Endothelial cell of umbilical vein (primary cell): ENCODE data around the gene DDRGK1. TPM values are rescaled to one million over a fixed set of nuclear protein-coding genes. Genes with fewer than 3 reads are reported as not detected.

Experiments
- BruUV-seq: library from RNA; stranded (reverse); fragments of 400-500 nt; replicated peaks from 2 replicates; lab custom pipeline; 2021; lab: Mats Ljungman, UMichigan
- CTCF ChIA-PET: fragments of 300-600, 350-600 bp; sonication (Branson Sonifier 250); formaldehyde crosslinking; loops from one replicate; lab custom pipeline; 2021; ENCODE audit warnings: antibody characterized with exemption, inconsistent platforms; lab: Charles Lee
- POLR2A ChIA-PET: fragments of 300-600, 350-600 bp; sonication (Branson Sonifier 250); formaldehyde crosslinking; loops from one replicate; lab custom pipeline; 2021; ENCODE audit warnings: antibody characterized with exemption, inconsistent platforms; lab: Charles Lee
- DNase-seq: peaks from one replicate; pipeline ENCODE4 v3.0.0-alpha.2; 2011; ENCODE audit warnings: low read depth, low spot score
- FAIRE-seq: peaks from 2 replicates; lab custom pipeline; 2011; peaks lifted over from hg19 to GRCh38; lab: Jason Lieb, UNC
- H2AFZ ChIP-seq: 2 replicates; pipeline ENCODE4 v1.6.0; 2012; ENCODE audit warnings: low read depth, low read length, control low read depth, inconsistent platforms
- H3K27ac ChIP-seq: 2 replicates; pipeline ENCODE4 v1.5.1; 2011; ENCODE audit warnings: low read depth, mild to moderate bottlenecking, control low read depth, low read length, moderate library complexity; ENCODE audit not compliant: insufficient read depth
- H3K27me3 ChIP-seq, 2 experiments: 2 replicates each; pipeline versions ENCODE4 v1.6.0 to v1.6.1; 2011; ENCODE audit warnings: low read length in 2 of 2, mixed read lengths in 1 of 2; ENCODE audit not compliant: control insufficient read depth in 2 of 2, insufficient read depth in 2 of 2
- H3K36me3 ChIP-seq, 2 experiments: 2 replicates in 1 of 2; 3 replicates in 1 of 2; pipeline ENCODE4 v1.5.1; 2011; ENCODE audit warnings: low read length in 2 of 2, mild to moderate bottlenecking in 1 of 2, moderate library complexity in 1 of 2; ENCODE audit not compliant: control insufficient read depth in 2 of 2, insufficient read depth in 2 of 2; ENCODE audit errors: extremely low read depth in 1 of 2
- H3K4me1 ChIP-seq: 3 replicates; pipeline ENCODE4 v1.5.1; 2011; ENCODE audit warnings: mild to moderate bottlenecking, low read length; ENCODE audit not compliant: control insufficient read depth, insufficient read depth; ENCODE audit errors: extremely low read depth
- H3K4me2 ChIP-seq: 2 replicates; pipeline ENCODE4 v1.6.1; 2011; ENCODE audit warnings: low read length, control low read depth, mixed read lengths; ENCODE audit not compliant: insufficient read depth
- H3K4me3 ChIP-seq, 3 experiments: fragments of 200-600 bp in 1 of 3; sonication (generic), shearing (Covaris generic) in 1 of 3; replicated peaks in 1 of 3; 2 replicates each; pipeline ENCODE4 v1.5.1; 2011 to 2016; ENCODE audit warnings: control low read depth in 3 of 3, low read length in 3 of 3, mild to moderate bottlenecking in 2 of 3, inconsistent platforms in 1 of 3, low read depth in 1 of 3, moderate library complexity in 1 of 3; ENCODE audit not compliant: insufficient read depth in 1 of 3
- H3K79me2 ChIP-seq: 2 replicates; pipeline ENCODE4 v1.6.0; 2012; ENCODE audit warnings: low read length, inconsistent platforms; ENCODE audit not compliant: control insufficient read depth, insufficient read depth
- H3K9ac ChIP-seq: replicated peaks from 2 replicates; pipeline ENCODE3; 2011; ENCODE audit warnings: low read length, control low read depth; ENCODE audit not compliant: insufficient read depth; ENCODE audit errors: extremely low read depth
- H3K9me1 ChIP-seq: replicated peaks from 3 replicates; pipeline ENCODE4 v1.6.0; 2011; ENCODE audit warnings: mild to moderate bottlenecking, low read length; ENCODE audit not compliant: control insufficient read depth, insufficient read depth; ENCODE audit errors: extremely low read depth
- H3K9me3 ChIP-seq: replicated peaks from 2 replicates; pipeline ENCODE4 v1.5.1; 2012; ENCODE audit warnings: low read length, inconsistent platforms; ENCODE audit not compliant: control insufficient read depth, insufficient read depth
- H4K20me1 ChIP-seq: replicated peaks from 2 replicates; pipeline ENCODE3; 2011; ENCODE audit warnings: mild to moderate bottlenecking, low read length; ENCODE audit not compliant: control insufficient read depth, insufficient read depth; ENCODE audit errors: extremely low read depth
- CTCF ChIP-seq, 2 donors: IDR thresholded peaks; 1 replicate in 1 of 2; 2 replicates in 1 of 2; pipeline ENCODE4 v1.5.1; 2011; ENCODE audit warnings: low read length in 2 of 2, mild to moderate bottlenecking in 2 of 2, moderate library complexity in 2 of 2, control low read depth in 1 of 2, inconsistent platforms in 1 of 2, low read depth in 1 of 2; ENCODE audit not compliant: insufficient read depth in 1 of 2; ENCODE audit errors: extremely low read depth in 1 of 2
- FOS ChIP-seq: IDR thresholded peaks from 2 replicates; pipeline ENCODE4 v1.6.1; 2011; ENCODE audit warnings: mild to moderate bottlenecking, low read length, moderate library complexity, borderline replicate concordance; ENCODE audit not compliant: insufficient read depth
- GATA2 ChIP-seq: IDR thresholded peaks from 2 replicates; pipeline ENCODE4 v1.7.0; 2011; ENCODE audit warnings: low read depth, mild to moderate bottlenecking, moderate library complexity, mixed read lengths, low read length; ENCODE audit not compliant: insufficient read length, insufficient read depth
- POLR2AphosphoS5 ChIP-seq: IDR thresholded peaks from 2 replicates; pipeline ENCODE4 v1.6.1; 2012; ENCODE audit warnings: low read depth, mild to moderate bottlenecking, control low read depth, low read length, moderate library complexity; ENCODE audit not compliant: insufficient read depth
- dilution Hi-C: fragments of 300-500 bp; cut with MboI; formaldehyde crosslinking; loops from one replicate; pipeline ENCODE4 v1.15.0; 2019; ENCODE audit warnings: low sequenced_read_pairs; ENCODE audit not compliant: extremely low pct_ligation_motif_present
- intact Hi-C: fragments of 100-400 bp; cut with micrococcal nuclease; formaldehyde crosslinking; loops from one replicate; pipeline ENCODE4 v1.10.0; 2022
- polyA plus RNA-seq, 4 experiments: library from polyadenylated mRNA; depleted of rRNA in 3 of 4; stranded (reverse) in 3 of 4; unstranded in 1 of 4; fragments of >200 nt; gene quantifications; 2 replicates each; pipeline versions ENCODE4 v1.2.1 to v1.2.3, GENCODE V29; 2011 to 2012; ENCODE audit warnings: missing spikeins in 1 of 4
- total RNA-seq: library from RNA; stranded (reverse); gene quantifications from 2 replicates; pipeline ENCODE4 v1.2.3, GENCODE V29; 2021

DDRGK1 gene
- total and polyA plus RNA-seq, 2 donors (not counting 3 experiments of a cell fraction or from before 2014, with no cell fraction given): 48.5 to 54.0 TPM

DNA sequence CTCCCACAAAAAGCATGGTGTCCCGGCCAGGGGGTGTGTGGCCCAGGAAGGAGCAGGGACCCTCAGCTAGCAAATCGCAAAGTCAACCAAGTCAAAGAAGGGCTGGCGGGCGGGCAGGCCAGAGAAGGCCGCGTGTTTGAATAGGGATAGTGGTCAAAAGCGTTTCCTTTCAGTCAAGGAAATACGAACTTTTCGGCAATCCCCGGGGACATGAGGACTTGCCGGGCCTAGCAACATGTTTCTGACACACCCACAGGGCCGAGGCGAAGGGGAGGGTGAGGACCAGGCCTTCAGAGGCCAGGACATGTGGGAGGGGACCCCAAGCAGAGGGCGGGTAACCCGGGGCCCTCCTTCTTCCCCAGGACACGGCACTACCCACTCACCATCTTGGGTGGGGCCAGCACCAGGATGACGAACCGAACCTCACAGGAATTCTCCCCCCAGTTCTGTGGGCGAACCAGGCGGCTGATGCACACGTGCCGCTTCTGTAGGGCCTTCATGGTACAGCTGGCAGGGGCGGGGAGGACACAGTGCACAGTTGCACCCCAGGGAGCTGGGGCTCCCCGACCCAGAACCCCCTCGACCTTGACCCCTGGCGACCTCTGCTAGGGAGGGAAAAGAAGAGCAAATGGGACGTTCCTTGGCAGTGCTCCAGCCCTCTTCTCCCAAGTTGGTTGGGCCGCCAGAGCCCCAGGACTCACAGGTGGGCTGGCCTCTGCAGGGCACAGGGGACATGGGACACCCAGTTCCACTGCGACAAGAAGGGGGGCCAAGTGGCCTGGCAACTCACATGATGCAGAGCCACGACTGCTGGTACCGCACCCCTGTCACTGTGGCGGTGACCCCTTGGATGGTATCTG, 28.9 kb upstream of the DDRGK1 start:
- TF ChIP-seq FOS: no peak
- no peaks in the 10 kb centered on the region for H3K9me1 ChIP-seq
- intact Hi-C loops: no loop called here
- H3K4me2 ChIP-seq: no peak overlapping the region
- peaks cover 0 to 7% of the 10 kb centered on the region in 2 experiments for H3K27me3 ChIP-seq
- FAIRE-seq (no peak), DNase-seq (no peak)
- H3K9ac ChIP-seq: no peak overlapping the region
- H3K4me1 ChIP-seq: peaks cover 6% of the 10 kb centered on the region
- POLR2A ChIA-PET: no interaction called here
- no peak overlapping the region for H3K27ac ChIP-seq
- CTCF ChIA-PET: interaction anchor here (1.0 kb wide), 1 partner anchor 15 kb away, joined by 3 read pairs; no protein-coding TSS in a partner anchor
- no peak overlapping the region for H2AFZ ChIP-seq
- H3K9me3 ChIP-seq: no peaks in the 10 kb centered on the region
- H3K36me3 ChIP-seq: no peaks in the 10 kb centered on the region
- H3K4me3 ChIP-seq: no peak overlapping the region
- H4K20me1 ChIP-seq: no peaks in the 10 kb centered on the region
- dilution Hi-C loops: no loop called here
- no peaks in the 10 kb centered on the region for H3K79me2 ChIP-seq
- BruUV-seq: no TSS peak

- POLR2A ChIA-PET: no interaction called here
- DNase-seq (no peak), FAIRE-seq (no peak)
- intact Hi-C loops (no loop called here), dilution Hi-C loops (no loop called here)
- TF ChIP-seq POLR2AphosphoS5: no peak
- TF ChIP-seq CTCF (IDR thresholded peaks at IDR 0.05; ENCODE audit: extremely low read depth in 1 of 2, insufficient read depth in 1 of 2, low read depth in 1 of 2, low read length in 2 of 2): no peak
- no peak for TF ChIP-seq GATA2
- Histone ChIP-seq H3K4me2 (no peak overlapping the region), H3K9ac (no peak overlapping the region), H3K4me1 (no peaks in the 10 kb centered on the region), H2AFZ (no peak overlapping the region), H3K9me3 (no peaks in the 10 kb centered on the region), H3K79me2 (no peaks in the 10 kb centered on the region), H3K27ac (no peak overlapping the region), H3K4me3 (no peak overlapping the region), H3K9me1 (no peaks in the 10 kb centered on the region), H3K27me3 (no peaks in the 10 kb centered on the region), H4K20me1 (no peaks in the 10 kb centered on the region), H3K36me3 (no peaks in the 10 kb centered on the region)
- no TSS peak for BruUV-seq
- CTCF ChIA-PET: interaction anchor here (0.7 to 1.1 kb wide), 4 partner anchors 13 to 179 kb away, joined by 3 read pairs; no protein-coding TSS in a partner anchor
These were observed 27.6 kb upstream of the DDRGK1 start for GRCh38 chr20:3231889-3232588.
